AG09319 (cell line): ENCODE data around the gene PRKAG2.
A peak's percentile ranks its signal among the peaks of the same experiment; 100 is the strongest.
"Not testable (repeated sequence)": the region's sequence is repeated elsewhere in the genome, so short reads cannot be mapped to it uniquely, and the experiment has no call there.

ENCODE experiments used
- DNase-seq: peaks from one replicate; pipeline ENCODE4 v3.0.0-alpha.2; 2010; ENCODE audit warnings: low read depth; ENCODE audit errors: extremely low read depth
- TF ChIP-seq, protein P1 (sequence below): IDR thresholded peaks from 2 replicates; pipeline ENCODE4 v1.5.1; 2011; ENCODE audit warnings: low read depth, mild to moderate bottlenecking, inconsistent platforms, low read length, moderate library complexity

Gene PRKAG2

GRCh38 chr7:151585744-151586393 is 291.0 kb downstream of the PRKAG2 start:
- TF ChIP-seq, protein P1, sequence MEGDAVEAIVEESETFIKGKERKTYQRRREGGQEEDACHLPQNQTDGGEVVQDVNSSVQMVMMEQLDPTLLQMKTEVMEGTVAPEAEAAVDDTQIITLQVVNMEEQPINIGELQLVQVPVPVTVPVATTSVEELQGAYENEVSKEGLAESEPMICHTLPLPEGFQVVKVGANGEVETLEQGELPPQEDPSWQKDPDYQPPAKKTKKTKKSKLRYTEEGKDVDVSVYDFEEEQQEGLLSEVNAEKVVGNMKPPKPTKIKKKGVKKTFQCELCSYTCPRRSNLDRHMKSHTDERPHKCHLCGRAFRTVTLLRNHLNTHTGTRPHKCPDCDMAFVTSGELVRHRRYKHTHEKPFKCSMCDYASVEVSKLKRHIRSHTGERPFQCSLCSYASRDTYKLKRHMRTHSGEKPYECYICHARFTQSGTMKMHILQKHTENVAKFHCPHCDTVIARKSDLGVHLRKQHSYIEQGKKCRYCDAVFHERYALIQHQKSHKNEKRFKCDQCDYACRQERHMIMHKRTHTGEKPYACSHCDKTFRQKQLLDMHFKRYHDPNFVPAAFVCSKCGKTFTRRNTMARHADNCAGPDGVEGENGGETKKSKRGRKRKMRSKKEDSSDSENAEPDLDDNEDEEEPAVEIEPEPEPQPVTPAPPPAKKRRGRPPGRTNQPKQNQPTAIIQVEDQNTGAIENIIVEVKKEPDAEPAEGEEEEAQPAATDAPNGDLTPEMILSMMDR = no peak
- DNase-seq = no peak

DNA sequence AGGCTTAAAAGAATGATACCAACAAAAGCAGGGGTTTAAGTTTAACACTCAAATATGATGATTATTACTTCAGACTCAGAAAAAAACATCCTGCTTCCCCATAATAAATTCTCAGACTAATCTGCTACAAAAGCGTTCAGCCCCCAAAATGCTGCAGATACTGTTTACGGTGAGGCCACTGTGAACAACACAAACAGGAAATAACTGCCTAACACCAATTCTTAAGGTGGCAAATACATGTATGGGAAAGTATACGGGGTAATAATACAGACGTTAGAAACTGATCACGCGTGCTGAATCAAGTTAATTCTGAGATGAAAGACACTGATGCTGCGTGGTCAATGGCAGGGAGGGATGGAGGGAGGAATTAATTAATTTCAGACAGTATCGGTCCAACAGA is 295.2 kb downstream of the PRKAG2 start:
- TF ChIP-seq, protein P1 = no peak
- no peak for DNase-seq

DNA sequence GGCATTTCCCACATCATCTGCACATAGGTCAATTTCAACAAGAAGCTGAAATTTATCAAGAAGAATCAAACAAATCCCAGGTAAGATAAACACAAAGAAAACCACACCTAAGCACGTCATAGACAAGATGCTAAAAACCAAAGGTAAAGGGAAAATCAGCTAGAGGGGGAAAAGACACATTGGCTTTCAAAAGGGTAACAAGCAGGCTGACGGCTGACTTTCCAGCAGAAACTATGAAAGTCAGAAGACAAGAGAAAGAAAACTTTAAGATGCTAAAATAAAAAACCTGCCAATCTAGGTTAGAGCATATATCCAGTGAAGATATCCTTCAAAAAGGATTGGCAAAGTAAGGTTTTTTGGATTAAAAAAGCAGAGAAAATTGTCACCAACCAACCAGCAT is 297.3 kb downstream of the PRKAG2 start:
- DNase-seq = no peak
- TF ChIP-seq, protein P1 = no peak

GRCh38 chr7:151575410-151575809 is 301.5 kb downstream of the PRKAG2 start:
- TF ChIP-seq, protein P1 = no peak
- DNase-seq = no peak

DNA sequence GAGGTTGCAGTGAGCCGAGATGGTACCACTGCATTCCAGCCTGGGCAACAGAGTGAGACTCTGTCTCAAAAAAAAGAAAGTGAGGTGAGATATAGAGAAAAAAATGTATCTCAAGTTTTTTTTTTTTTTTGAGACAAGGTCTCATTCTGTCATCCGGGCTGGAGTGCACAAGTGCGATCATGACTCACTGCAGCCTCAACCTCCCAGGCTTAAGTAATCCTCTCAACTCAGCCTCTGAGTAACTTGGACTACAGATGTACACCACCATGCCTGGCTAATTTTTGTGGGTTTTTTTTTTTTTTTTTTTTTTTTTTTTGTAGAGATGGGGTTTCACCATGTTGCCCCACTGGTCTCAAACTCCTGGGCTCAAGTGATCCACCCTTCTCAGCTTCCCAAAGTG is 303.9 kb downstream of the PRKAG2 start:
- not testable (repeated sequence) for DNase-seq

DNA sequence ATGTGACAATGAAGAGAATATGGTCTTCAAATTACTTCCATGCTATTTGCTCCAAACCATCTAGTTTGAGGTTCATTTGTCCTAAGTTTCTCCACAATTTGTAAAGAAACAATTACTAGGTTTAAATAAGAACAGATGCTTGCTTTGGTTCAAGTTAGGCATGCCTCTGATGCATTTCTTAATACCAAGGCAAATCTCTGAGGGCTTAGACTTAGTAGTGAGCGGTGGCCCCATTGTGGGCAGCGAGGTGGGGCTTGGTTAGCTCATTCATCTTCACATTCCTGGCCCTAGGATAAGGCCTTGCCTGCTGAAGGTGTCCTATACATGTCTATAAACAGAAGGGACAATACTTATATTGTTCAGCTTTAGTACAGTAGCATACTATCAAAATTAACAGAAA is 304.8 kb downstream of the PRKAG2 start:
- peak; percentile 38 for DNase-seq
- TF ChIP-seq, protein P1 = no peak

DNA sequence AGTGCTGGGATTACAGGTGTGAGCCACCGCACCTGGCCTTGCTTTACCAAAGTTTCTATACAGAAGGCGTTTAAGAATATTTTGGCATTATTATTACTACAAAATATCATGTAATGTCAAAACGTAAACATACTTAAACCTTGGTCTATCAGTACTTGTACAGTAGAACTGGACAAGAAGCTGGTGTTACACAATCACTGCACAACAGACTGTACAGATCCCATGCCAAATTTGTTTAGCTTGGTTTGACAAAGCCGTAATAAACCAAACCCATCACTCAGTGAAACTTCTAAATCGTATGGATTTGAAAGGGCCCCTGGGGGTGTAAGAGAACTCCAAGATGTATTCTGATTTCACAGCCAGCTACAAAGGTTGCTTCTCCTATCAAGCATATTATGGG is 305.4 kb downstream of the PRKAG2 start:
- TF ChIP-seq, protein P1 = no peak
- DNase-seq = no peak

GRCh38 chr7:151570366-151570915 is 306.5 kb downstream of the PRKAG2 start:
- TF ChIP-seq, protein P1 = peak; percentile 60
- DNase-seq = no peak
